NT2/D1 (cell line): ENCODE results near the gene ZBTB34.

Source experiments
- SUZ12 ChIP-seq: IDR thresholded peaks from 2 replicates; pipeline ENCODE4 v1.6.1; 2011; ENCODE audit not compliant: insufficient read length, insufficient read depth; ENCODE audit errors: extremely low read depth
- ZNF274 ChIP-seq: IDR thresholded peaks from 2 replicates; pipeline ENCODE4 v1.6.1; 2011; ENCODE audit warnings: mild to moderate bottlenecking, low read depth, low read length

DNA sequence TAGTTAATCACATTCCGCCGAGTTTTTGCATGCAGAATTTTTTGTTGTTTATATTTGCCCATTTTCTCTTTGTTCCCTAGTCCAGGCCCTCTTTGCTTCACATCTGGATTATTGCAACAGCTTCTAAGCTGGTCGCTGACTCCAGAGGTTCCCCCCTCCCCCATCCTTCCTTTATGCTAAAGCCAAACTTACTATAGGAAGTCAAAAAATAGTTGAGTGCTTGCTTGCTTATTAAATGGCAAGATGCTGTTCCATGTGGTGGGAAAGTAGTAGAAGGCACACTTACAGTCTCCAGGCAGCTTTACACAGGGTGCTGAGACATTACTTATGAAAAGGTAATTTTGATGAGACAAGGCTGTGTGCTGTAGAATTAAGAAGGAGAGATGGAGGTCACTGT, 1.3 kb downstream of the ZBTB34 start:
- TF ChIP-seq SUZ12: no peak
- no peak for TF ChIP-seq ZNF274
